Inflammatory macrophage treated with lipopolysaccharide for 4 hours (primary cell): Measurements from ENCODE around the gene CUTC.
A peak's percentile ranks its signal among the peaks of the same experiment; 100 is the strongest.
"Not testable (repeated sequence)": the region's sequence is repeated elsewhere in the genome, so short reads cannot be mapped to it uniquely, and the experiment has no call there.

Source experiments
- DNase-seq: peaks from one replicate; pipeline ENCODE4 v3.0.0-alpha.2; 2020

The CUTC gene, protein sequence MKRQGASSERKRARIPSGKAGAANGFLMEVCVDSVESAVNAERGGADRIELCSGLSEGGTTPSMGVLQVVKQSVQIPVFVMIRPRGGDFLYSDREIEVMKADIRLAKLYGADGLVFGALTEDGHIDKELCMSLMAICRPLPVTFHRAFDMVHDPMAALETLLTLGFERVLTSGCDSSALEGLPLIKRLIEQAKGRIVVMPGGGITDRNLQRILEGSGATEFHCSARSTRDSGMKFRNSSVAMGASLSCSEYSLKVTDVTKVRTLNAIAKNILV

DNA sequence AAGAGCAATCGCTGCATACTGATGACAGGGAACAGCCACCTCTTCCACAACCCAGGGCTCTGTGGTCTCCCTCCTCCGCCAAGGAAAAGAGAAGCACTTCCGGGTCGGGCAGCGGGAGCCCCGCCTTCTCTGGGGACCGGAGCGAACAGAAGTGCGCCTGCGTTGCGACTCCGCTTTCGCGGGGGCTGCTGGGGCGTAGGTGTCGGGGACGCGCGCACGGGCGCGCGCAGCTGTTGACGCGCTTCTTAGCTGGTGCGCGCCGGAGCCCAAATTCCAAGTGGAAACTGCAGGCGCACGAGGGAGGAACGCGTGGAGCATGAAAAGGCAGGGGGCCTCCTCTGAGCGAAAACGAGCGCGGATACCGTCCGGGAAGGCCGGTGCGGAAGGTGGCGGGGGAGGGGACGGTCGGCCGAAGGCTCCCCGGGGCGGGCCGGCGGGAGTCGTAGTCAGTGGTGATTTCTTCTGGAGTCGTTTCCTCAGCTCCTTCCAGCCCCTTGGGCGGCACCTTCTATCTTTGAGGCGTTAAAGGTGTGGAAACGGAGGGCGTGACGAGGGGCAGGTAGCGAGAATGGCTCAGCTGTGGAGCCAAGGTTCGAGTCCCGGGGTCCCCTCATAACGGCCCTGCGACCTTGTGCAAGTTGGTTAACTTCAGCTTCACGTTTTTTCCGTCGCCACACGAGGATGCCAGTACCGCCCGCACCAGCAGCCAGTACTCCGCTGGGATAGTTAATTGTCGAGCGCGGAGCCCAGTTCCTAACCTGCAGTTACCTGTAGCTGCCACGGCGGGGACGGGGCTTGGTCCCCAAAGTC lies at the start of gene CUTC, which contains the start of gene COX15:
CUTC (plus strand) TSS at position 202 of the 810 bp plus-strand sequence; CDS start at position 317, 115 bp downstream.
COX15 (minus strand) TSS at position 95 of the 810 bp plus-strand sequence; CDS start at position 17, 78 bp downstream.
- DNase-seq = peak; percentile 98

DNA sequence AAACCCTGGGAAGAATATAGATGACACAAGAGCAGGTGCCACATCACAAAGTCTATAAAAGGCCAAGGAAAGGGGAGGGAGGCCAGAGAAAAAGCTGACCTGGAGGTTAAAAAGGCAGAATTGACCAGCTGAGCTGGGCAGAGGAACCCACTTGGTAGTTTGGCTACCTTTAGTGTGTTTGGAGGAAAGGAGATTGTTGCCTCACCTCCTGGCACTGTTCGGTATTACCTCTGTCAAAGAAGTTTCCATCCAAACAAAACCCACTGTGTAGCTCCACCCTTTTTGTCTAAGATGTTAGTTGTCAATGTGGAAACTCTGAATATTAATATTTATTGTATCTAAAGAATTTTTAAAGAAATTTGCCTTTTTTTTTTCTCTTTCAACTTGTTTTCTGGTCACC lies 49.3 kb upstream of the CUTC start:
- DNase-seq = no peak

DNA sequence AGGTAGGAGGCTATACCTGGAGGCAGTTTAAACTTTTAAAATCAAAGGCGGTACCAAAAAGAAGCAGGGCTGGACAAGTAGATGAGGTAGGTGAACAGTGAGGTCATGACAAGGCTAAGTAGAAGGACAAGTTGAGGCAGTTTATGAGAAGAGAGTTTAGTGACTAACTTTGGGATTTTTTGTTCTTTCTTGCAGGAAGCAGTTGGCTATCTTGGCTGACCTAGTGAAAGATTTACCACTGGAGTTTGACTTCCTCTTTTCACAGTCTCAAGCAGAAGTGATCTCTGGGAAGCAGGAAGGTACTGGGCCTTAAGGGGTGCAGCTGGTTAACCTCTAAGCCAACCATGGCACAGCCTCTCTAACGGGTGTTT lies 46.5 kb upstream of the CUTC start:
- peak; percentile 90 for DNase-seq

DNA sequence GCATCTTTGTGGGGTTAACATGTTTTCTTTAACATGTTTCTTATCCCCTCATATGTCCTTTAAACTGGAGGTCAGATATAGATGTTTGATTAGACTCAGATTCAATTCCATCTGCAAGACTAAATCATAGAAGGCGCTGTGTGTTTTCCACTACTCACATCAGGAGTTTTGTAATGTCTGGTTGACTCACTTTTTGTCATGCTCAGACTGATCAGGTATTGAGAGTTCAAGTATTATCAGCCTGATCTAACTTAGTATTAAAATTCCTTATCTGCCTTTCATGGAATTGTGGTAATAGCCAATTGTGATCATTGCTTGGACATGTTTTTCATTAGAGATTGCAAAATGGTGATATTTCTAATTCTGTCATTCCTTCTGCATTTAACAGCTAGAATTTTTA lies 42.6 kb upstream of the CUTC start:
- no peak for DNase-seq

DNA sequence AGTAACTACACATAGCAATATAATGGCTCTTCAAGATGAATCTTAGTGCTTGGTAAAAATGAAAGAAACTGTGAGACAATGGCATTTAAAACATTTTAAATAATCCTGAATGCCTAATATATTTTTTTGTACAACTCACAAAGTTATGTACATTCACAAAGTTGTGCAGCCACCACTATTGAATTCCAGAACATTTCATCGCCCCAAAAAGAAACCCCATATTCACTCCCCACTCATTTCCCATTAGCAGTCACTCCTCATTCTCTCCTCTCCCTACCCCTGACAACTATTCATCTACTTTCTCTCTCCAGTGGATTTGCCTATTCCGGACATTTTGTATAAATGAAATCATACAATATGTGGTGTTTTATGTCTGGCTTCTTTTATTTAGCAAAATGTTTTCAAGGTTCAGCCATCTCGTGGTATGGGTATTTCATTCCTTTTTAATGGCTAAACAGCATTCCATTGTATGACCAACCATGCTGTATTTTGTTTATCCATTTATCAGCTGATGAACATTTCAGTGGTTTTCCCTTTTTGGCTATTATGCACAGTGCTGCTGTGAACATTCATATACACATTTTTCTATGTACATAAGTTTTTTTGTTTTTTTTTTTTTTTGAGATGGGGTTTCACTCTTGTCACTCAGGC lies 38.0 kb upstream of the CUTC start:
- no peak for DNase-seq

DNA sequence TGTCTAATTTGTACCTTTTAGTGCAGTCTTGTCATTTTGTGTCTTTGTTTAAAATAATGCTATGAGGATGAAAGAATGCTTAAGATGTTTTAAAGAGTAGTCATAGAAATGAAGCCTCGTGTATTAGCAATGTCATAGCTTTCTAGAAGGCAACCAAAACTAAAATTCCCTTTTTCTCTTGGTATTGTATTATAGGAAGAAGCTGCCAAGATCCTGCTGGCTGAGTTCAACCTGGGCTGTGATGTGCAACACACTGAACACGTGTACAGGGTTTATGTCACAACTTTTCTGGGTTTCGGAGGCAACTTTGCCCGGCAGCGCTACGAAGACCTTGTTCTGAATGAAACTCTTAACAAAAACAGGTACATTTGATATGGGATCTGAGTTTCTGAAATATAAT lies 36.3 kb upstream of the CUTC start:
- DNase-seq = no peak

DNA sequence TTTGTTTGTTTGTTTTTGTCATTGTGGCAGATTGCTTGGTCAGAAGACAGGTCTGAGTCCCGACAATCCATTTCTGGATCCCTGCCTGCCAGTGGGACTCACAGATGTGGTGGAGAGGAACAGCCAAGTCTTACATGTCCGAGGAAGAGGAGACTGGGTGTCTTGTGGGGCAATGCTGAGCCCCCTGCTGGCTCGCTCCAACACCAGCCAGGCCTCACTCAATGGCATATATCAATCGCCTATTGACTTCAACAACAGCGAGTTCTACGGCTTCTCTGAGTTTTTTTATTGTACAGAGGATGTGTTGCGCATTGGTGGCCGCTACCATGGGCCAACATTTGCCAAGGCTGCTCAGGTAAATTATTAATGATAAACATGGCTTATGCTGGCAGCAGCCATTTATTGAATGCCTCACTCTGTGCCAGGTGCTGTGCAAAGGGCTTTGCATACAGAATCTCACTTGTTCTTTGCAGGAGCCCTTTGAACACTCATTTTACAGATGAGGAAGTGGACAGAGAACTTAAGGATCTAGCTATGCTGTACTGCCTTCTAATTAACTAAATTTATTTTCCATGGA lies 33.4 kb upstream of the CUTC start:
- no peak for DNase-seq

DNA sequence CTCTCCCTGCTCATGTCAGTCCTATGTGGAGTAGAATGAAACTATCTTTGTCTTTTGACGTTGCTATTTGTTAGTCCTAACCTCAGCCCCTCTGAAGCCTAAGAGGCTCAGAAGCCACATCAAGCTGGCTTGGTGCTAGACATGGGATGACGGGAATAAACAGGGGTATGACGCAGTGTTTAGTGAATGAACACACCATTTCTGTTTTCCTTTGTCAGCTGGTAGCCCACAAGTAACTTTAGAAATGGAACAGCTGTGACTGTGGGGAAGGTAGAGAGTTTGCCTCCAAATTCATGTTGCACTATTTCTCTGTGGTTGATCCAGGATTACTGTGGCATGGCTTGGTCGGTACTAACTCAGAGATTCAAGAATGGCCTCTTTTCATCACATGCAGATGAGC lies 31.4 kb upstream of the CUTC start:
- no peak for DNase-seq

DNA sequence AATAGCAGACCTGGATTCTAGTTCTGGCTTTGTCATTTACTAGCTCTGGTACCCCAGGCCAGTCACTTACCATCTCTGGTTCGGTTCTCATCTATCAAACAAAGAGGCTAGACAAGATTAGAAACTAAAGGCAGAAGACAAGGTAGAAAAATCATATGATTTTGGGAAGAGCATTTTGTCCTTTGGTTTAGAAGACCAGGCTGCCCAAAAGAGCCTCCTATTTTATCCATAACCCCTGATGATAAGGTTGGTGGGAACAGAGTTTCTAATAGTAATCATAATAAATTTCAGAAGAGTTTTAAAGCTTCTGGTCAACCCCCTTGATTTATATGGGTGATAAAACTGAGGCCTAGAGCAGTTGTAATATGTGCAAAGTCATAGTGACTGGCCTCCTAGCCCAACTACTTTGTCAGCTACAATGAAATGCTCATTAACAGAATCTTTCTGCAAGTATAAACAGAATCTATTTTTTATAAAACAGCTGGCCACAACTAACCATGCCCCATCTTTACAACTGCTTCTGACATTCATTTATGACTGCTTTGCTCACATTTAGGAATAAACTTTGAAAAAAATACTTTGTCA lies 23.5 kb upstream of the CUTC start:
- DNase-seq = no peak

DNA sequence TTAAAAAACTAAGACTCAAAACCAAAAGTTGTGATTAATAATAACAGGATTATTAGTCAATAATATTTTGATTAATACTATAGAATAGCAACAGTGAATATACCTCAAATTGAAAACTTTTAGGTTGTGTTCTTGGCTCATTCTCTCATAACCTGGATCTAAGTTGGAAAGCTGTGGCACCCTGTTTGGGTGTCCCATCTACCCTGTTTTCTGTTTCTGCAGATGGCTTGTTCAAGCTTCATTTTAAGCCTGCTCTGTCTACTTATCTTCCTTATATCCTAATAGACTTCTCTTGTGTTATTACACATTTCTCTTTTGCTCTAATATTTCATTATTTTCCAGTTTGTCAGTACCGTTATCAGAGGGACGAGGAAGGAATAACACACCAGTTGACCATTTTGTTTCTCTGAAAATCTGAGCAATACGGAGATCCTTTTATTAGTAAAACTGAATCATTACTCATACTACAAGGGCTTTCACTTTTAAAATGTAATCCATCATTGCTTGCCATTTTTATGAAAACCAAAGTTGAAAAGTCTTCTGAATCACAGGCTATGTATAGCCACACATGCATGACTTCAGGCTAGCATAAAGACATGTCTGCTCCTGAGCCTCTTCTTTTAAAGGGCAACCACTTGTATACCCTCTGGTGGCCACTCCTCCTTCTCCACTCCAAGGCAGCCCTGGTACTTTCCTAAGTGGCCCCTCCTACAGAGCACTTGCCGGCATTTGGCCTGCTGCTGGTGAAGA lies 22.4 kb upstream of the CUTC start:
- DNase-seq = peak; percentile 9

DNA sequence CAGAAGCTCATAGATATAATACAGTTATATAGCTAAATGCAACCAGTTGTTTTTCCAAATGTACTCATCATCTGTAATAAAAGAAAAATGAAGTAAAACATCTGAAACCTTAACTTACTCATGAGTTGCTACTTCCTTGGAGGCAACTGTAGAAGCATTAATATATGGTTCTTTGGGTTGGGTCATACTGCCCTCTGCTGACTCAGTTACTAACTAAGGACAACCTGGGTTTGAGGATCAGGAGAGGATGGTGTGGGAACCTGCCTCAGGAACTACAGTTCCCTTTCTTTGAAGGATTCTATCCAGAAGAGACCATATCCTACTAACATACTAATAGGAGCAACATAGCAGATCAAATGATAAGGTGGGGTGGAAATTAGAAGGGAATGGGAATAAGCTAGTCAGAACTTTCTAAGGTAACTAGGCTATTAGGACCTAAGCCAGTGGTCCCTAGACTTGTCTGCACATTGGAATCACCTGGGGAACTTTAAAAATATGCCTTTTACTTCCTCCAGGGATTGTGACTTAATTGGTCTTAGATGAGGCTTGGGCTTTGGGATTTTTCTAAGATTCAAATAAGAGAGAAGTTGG lies 20.8 kb upstream of the CUTC start:
- DNase-seq = peak; percentile 73

DNA sequence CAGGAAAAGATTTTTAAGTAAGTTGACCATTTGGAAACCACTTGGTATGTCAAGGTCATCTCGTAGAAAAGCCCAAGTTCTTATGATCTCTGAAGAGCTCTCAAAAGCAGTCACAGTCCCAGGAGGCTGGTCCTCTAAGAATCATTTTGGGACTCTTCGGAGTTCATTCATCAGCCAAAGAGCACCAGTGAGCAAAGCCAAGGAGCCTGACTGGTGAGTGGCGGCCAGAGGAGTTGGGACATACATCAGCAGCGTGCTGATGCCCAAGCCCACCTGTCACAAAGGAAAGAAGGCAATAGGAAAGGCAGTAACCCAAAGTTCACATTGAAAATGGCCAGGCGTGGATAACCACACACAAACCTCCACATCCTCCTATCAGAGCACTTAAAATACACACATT lies 17.6 kb upstream of the CUTC start:
- no peak for DNase-seq

DNA sequence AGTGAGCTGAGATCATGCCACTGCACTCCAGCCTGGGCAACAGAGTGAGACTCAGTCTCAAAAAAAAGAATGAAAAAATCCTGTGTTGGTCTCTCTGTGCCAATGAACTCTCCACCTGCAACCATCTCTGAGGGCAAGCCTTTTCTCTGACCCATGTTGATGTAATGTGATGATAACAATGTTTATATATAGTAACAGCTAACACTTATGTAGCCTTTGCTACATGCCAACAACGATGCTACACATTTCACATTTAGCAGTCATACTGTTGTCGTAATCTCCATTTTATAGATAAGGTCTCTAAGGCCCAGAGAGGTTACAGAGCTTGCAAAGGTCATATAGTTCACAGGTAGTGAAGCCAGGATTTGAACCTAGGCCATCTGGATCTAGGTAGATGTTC lies 11.6 kb upstream of the CUTC start:
- no peak for DNase-seq

DNA sequence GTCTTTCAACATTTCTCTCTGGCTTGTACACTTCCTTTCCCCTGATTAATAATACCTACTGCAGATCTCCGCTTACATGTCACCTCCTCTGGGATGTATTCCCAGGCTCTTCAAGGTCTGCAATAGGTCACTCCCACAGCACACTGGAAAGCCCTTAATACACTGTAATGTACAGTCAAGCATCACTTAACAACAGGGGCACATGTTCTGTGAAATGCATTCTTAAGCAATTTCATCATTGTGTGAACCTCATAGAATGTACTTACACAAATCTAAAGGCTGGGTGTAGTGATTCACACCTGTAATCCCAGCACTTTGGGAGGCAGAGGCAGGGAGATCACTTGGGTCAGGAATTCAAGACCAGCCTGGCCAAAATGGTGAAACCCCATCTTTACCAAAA lies 2.0 kb upstream of the CUTC start:
- no peak for DNase-seq

DNA sequence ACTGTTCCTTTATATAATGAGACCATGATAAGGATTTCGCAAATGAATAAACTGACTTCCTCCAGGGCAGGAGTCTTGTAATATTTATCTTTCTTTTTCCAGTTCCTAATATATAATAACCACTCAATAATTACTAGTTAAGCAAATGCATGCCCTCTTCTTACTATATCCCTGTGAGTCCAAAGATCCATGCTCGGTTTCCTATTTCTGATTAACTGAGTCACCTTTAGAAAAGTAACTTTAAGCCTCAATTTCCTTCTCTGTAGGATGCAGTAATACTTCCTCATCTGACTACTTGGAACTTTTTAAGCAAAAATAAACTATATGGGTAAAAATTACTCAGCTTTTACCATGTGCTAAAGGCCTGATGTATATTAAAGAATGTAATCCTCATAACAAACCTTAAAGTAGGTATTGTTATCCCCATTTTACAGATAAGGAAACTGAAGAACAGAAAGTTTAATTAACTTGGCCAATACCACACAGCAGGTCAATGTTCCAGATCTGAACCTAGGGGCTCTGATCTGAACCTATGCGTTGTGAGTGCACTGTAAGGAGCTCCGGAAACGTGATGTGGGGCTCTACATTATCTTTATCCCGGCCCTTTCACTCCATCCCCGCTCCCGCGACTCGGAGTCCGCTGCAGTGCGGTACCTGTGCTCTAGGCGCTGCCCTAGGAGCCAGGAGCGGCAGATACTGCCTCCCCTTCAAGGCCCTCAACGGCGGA lies 565 bp upstream of the CUTC start:
- DNase-seq = peak; percentile 38

DNA sequence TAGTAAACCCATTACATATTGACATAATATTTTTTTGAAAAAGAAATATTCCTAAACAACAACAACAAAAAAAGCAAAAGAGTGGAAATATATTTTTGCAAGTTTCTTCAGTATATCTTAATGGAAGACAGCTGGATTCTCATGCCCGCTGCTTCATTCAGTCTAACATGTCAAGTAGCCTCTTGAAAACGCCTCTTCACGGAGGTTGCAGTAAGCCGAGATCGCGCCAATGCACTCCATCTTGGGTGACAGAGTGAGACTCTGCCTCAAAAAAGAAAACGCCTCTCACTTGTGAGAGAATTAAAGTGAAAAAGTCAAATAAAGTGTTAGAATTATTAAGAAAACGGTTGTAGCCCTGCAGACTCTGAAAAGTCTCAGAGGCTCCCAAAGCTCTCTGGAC lies 1.3 kb downstream of the CUTC start:
- no peak for DNase-seq

DNA sequence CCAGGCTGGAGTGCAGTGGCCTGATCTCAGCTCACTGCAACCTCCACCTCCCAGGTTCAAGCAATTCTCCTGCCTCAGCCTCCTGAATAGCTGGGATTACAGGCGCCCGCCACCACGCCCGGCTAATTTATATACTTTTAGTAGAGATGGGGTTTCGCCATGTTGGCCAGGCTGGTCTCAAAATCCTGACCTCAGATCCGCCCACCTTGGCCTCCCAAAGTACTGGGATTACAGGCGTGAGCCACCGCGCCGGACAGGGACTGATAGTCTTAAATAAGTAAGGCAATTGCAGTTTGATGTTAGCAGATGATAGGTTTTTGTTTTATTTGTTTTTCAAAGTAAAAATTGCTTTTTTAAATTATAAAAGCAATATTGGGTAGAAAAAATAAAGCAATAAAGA lies 2.1 kb downstream of the CUTC start:
- DNase-seq = not testable (repeated sequence)

DNA sequence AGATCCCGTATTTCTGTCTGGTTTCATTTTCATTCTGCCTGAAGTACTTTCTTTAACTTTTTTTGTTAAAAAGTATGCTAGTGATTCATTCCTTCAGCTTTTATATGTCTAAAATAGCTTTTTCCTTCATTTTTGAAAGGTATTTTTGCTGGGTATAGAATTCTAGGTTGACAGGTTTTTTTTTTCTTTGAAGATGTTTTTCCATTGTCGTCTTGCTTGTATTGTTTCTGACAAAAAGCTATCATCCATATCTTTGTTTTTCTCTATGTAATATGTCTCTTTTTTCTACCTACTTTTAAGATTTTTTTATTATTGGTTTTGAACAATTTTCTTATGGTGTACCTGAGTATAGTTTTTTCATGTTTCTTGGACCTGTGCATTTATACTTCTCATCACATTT lies 8.2 kb downstream of the CUTC start:
- no peak for DNase-seq

DNA sequence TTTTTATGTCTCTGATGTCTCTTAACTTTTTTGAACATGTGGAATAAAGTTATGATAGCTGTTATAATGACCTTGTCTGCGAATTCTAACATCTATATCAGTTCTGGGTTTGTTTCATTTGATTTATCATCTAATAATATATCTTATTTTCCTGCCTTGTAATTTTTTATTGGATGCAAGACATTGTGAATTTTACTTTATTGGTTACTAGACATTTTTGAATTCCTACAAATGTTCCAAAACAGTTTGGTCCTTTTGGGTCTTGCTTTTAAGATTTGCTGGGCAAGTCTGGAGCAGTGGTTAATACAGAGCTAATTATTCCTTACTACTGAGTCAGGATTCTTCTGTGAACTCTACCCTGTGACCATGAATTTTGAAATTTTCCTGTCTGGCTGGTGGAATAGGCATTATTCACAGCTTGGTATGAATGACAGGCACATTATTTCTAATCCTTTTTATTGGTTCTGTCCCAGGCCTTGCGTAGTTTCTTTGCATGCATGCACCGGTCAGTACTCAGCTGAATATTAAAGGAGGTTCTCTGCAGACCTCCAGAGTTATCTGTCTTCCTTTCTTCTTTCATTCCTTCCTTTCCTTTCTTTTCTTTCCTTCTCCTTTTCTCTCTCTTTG lies 9.0 kb downstream of the CUTC start:
- no peak for DNase-seq

DNA sequence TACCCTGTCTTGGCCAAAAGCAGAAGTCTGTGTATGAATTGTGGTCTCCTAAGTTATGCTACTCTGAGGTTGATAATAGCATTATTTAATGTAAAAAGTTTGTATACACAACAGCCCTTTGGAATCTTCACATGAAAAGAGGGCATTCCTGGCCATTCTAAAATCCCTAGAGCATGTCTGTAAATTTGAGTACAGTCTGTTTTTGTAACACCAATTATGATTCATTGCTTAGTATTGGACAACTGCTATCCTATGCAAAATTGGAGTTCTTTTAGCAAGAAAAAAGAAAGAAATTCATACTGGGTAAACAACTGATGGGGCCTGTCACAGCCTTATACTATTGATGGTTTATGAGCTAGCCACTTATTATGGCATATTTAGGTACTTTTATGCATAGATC lies 10.2 kb downstream of the CUTC start:
- DNase-seq = no peak

DNA sequence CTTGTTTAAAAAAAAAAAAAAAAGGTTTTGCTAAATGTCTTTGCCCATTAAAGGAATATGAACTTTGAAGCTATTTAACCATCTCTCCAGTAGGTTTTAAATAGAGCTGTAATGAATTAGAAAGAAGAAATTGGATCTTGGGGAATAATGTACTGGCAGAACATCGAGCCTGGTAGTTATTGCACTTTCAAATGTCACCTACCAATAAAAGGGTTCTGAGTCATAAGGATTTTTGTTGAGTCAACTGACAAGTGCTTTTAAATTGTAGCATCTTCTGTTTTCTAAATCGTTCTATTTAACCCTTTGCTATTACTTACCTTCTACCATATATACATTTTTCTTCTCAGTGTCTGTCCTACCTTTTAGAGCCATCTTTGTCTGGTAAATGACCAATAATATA lies 10.7 kb downstream of the CUTC start:
- no peak for DNase-seq
